ENCODE measurements around the gene CCDC175.
A peak's percentile ranks its signal among the peaks of the same experiment; 100 is the strongest.

The CCDC175 gene

DNA sequence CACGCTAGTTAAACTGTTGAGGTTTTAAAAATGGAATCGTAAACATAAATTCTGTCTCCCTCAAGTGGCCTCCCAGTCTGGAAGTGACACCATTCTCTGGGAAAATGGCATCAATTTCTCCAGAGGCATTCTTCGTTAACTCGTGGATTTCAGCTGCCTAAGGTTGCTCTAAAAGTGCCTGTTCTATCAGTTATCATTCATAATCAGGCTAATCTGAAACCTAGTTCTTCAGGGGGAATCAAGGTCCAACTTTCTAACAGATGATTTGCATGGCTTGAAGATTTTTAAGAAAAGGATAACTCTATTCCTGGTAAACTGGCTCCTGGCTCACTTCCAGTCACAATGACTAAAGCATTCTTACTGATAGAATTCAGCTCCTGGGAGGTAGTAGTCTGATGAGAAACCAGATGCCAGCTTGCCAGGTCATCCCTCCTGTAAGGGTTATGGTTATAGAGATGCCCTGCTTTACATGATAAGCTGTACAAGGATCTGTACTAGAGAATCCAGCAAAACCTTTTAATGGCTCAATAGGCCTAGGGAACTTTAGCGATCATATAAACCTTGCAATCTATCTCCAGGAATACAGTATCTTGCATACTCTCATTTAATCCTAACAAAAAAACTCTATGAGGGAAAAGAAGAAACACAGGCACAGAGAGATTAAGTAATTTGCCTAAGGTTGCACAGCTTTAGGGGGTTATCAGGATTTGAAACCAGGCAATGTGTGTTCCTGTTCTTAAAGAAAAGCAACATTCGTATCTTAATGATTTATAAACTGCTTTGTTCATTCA lies 93.9 kb downstream of the CCDC175 start:
- peak overlapping the region; percentile 76 for H3K27ac ChIP-seq (ENCODE audit: low read length)
- peak overlapping the region; percentile 94 to 95 for H3K4me3 ChIP-seq (ENCODE audit: low read length in 2 of 2)
- peaks cover 0 to 2% of the 10 kb centered on the region in 2 donors for H3K36me3 ChIP-seq (ENCODE audit: control insufficient read depth in 2 of 2, insufficient read depth in 2 of 2, low read length in 2 of 2)
- H3K4me1 ChIP-seq (ENCODE audit: control insufficient read depth, insufficient read depth, low read length): peaks cover 25% of the 10 kb centered on the region
- H3K9me3 ChIP-seq (ENCODE audit: control insufficient read depth in 2 of 2, low read length in 2 of 2): no peaks in the 10 kb centered on the region
- peak overlapping the region; percentile 82 to 88 for H3K9ac ChIP-seq (ENCODE audit: low read length in 2 of 2)
- H3K27me3 ChIP-seq (ENCODE audit: control insufficient read depth in 1 of 2, insufficient read depth in 2 of 2, low read length in 2 of 2): no peaks in the 10 kb centered on the region

DNA sequence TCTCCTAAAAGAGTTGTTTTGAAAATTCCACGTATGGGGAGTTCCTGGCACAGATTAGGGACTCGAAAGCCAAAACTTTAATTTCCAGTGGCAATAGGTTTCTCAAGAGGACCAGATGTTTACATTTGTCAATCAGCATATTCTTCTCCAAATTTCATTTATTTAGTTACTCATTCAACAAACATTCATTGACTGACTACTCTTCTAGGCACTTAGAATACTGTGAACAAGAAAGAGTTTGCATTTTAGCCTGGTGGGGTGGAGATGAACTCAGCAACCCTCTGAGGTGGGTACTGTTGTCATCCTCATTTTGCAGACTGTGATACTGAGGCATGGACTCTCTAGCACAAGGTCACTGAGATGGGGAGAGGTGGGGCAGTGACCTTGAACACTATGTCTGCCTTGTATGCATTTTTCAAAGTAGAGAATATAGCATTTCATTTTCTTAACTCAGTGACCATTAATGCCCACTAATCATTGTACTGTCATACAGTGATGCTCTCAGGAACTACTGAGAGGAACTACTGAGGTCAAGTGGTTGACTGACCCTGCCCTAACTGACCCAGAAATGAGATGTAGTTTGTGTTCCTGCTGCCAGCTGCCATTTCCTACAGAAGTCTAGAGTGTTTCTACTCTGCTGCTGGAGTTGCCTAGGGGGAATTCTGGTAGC lies 94.6 kb downstream of the CCDC175 start:
- no peaks in the 10 kb centered on the region for H3K27me3 ChIP-seq (ENCODE audit: control insufficient read depth in 1 of 2, insufficient read depth in 2 of 2, low read length in 2 of 2)
- H3K36me3 ChIP-seq (ENCODE audit: control insufficient read depth in 2 of 2, insufficient read depth in 2 of 2, low read length in 2 of 2): peaks cover 2 to 3% of the 10 kb centered on the region in 2 donors
- H3K27ac ChIP-seq (ENCODE audit: low read length): peak overlapping the region; percentile 76
- peak overlapping the region; percentile 94 to 95 for H3K4me3 ChIP-seq (ENCODE audit: low read length in 2 of 2)
- H3K9me3 ChIP-seq (ENCODE audit: control insufficient read depth in 2 of 2, low read length in 2 of 2): no peaks in the 10 kb centered on the region
- H3K9ac ChIP-seq (ENCODE audit: low read length in 2 of 2): peak overlapping the region; percentile 82 to 88
- peaks cover 25% of the 10 kb centered on the region for H3K4me1 ChIP-seq (ENCODE audit: control insufficient read depth, insufficient read depth, low read length)

DNA sequence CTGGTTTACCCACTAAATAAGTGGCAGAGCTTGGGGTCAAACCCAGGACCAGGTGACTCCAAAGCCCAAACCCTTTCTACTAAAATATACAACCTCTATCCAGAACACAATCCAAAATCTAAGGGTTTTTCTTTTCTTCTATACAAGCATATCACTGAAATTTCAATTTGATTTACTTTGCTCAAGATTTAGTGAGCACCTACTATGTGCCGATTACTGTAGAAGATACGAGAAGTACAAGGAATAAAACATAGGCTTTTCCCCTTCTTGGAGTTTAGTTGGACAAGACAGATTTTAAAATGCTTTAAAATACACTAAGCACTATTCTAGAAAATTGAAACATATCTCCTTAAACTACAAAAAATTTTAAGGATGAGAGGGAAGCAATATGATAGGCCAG lies 95.2 kb downstream of the CCDC175 start:
- Histone ChIP-seq H3K4me1 (ENCODE audit: control insufficient read depth, insufficient read depth, low read length) (peaks cover 25% of the 10 kb centered on the region), H3K4me3 (ENCODE audit: low read length in 2 of 2) (no peak overlapping the region)

DNA sequence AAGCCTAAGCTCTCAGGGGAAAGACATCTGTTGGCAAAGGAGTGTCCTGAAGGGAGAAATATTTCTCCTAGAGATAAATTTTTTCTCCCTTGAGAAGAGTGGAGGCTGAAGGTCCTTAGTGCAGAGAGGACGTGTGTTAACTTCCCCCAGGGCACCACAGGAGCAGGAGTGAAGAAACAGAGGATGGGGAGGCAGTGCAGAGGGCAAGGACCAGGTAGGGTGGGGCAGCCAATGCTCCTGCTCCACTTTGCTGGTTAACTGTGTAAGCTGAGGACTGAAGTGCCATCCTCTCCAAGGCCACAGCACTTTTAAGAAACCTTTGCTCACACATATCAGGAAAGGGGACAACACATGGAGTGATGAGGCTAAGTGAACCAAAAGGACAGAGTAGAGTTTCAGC lies 96.4 kb downstream of the CCDC175 start:
- no peaks in the 10 kb centered on the region for H3K27me3 ChIP-seq (ENCODE audit: control insufficient read depth in 1 of 2, insufficient read depth in 2 of 2, low read length in 2 of 2)
- peaks cover 25% of the 10 kb centered on the region for H3K4me1 ChIP-seq (ENCODE audit: control insufficient read depth, insufficient read depth, low read length)
- no peak overlapping the region for H3K9ac ChIP-seq (ENCODE audit: low read length in 2 of 2)
- peaks cover 2 to 3% of the 10 kb centered on the region in 2 donors for H3K36me3 ChIP-seq (ENCODE audit: control insufficient read depth in 2 of 2, insufficient read depth in 2 of 2, low read length in 2 of 2)
- H3K4me3 ChIP-seq (ENCODE audit: low read length in 2 of 2): no peak overlapping the region
- H3K27ac ChIP-seq (ENCODE audit: low read length): no peak overlapping the region
- H3K9me3 ChIP-seq (ENCODE audit: control insufficient read depth in 2 of 2, low read length in 2 of 2): no peaks in the 10 kb centered on the region

More for the DNA sequence above, 95.2 kb downstream of the CCDC175 start:
- Histone ChIP-seq H3K9me3 (ENCODE audit: control insufficient read depth in 2 of 2, low read length in 2 of 2) (no peaks in the 10 kb centered on the region), H3K27me3 (ENCODE audit: control insufficient read depth in 1 of 2, insufficient read depth in 2 of 2, low read length in 2 of 2) (no peaks in the 10 kb centered on the region), H3K9ac (ENCODE audit: low read length in 2 of 2) (no peak overlapping the region), H3K27ac (ENCODE audit: low read length) (no peak overlapping the region), H3K36me3 (ENCODE audit: control insufficient read depth in 2 of 2, insufficient read depth in 2 of 2, low read length in 2 of 2) (peaks cover 2 to 3% of the 10 kb centered on the region in 2 donors)

DNA sequence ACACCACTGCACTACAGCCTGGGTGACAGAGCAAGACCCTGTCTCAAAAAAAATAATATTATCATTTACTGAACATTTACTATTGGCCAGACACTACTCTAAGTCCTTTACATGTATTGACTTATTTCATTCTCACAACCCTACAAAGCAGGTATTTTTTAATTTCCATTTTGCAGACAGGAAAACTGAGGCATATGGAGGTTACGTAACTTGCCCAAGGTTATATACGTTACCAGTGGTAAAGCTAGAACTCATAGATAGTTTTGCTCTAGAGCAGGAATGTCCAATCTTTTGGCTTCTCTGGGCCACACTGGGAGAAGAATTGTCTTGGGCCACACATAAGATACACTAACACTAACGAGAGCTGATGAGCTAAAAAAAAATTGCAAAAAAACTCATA lies 98.1 kb downstream of the CCDC175 start:
- Histone ChIP-seq H3K9me3 (ENCODE audit: control insufficient read depth in 2 of 2, low read length in 2 of 2) (no peaks in the 10 kb centered on the region), H3K36me3 (ENCODE audit: control insufficient read depth in 2 of 2, insufficient read depth in 2 of 2, low read length in 2 of 2) (peaks cover 2 to 3% of the 10 kb centered on the region in 2 donors), H3K4me3 (ENCODE audit: low read length in 2 of 2) (no peak overlapping the region), H3K4me1 (ENCODE audit: control insufficient read depth, insufficient read depth, low read length) (peaks cover 21% of the 10 kb centered on the region), H3K9ac (ENCODE audit: low read length in 2 of 2) (no peak overlapping the region), H3K27me3 (ENCODE audit: control insufficient read depth in 1 of 2, insufficient read depth in 2 of 2, low read length in 2 of 2) (no peaks in the 10 kb centered on the region), H3K27ac (ENCODE audit: low read length) (no peak overlapping the region)

DNA sequence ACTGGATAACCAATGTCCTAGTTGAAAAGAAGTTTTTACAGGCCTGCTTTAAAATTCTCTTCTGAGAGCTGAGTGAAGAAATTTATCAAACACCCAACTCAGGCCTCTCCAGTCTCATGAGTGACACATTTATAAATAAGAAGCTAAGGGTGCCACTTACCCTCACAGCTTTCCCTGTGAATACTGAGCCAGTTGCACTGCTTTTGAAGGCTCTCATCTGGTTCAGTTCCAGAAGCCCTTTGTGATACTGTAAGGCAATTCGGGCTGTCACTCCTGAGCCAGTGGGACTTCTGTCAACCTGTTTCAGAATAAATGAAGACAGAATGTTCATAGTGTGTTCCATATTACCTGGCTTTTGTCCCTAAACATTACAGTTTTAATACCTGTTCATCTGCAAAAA lies 100.9 kb downstream of the CCDC175 start:
- H3K27me3 ChIP-seq (ENCODE audit: control insufficient read depth in 1 of 2, insufficient read depth in 2 of 2, low read length in 2 of 2): no peaks in the 10 kb centered on the region
- peaks cover 7% of the 10 kb centered on the region for H3K4me1 ChIP-seq (ENCODE audit: control insufficient read depth, insufficient read depth, low read length)
- no peak overlapping the region for H3K4me3 ChIP-seq (ENCODE audit: low read length in 2 of 2)
- peaks cover 1 to 3% of the 10 kb centered on the region in 2 donors for H3K36me3 ChIP-seq (ENCODE audit: control insufficient read depth in 2 of 2, insufficient read depth in 2 of 2, low read length in 2 of 2)
- H3K27ac ChIP-seq (ENCODE audit: low read length): no peak overlapping the region
- H3K9me3 ChIP-seq (ENCODE audit: control insufficient read depth in 2 of 2, low read length in 2 of 2): no peaks in the 10 kb centered on the region
- no peak overlapping the region for H3K9ac ChIP-seq (ENCODE audit: low read length in 2 of 2)

DNA sequence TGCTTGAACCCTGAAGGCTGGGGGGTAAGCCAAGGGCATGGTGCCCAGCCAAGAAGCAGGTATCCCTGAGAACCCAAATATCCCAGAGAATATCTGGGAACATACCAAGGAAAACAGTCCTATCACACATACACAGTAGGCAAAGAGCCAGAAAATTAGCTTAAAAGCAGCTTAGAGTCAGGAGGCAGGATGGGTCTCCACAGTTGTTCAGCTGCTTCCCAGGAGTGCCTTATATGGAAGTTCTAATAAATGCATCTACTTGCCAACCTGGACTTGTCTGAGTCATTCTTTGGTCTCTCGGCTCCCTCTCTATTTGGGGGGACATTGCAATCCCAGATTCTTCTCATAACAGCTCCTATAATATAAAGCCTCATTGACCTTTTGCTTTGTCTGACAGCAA lies 102.4 kb downstream of the CCDC175 start:
- Histone ChIP-seq H3K9ac (ENCODE audit: low read length in 2 of 2) (no peak overlapping the region), H3K27me3 (ENCODE audit: control insufficient read depth in 1 of 2, insufficient read depth in 2 of 2, low read length in 2 of 2) (no peaks in the 10 kb centered on the region), H3K27ac (ENCODE audit: low read length) (peak overlapping the region; percentile 0), H3K36me3 (ENCODE audit: control insufficient read depth in 2 of 2, insufficient read depth in 2 of 2, low read length in 2 of 2) (peaks cover 3% of the 10 kb centered on the region in 2 donors), H3K9me3 (ENCODE audit: control insufficient read depth in 2 of 2, low read length in 2 of 2) (no peaks in the 10 kb centered on the region), H3K4me3 (ENCODE audit: low read length in 2 of 2) (no peak overlapping the region), H3K4me1 (ENCODE audit: control insufficient read depth, insufficient read depth, low read length) (no peaks in the 10 kb centered on the region)

DNA sequence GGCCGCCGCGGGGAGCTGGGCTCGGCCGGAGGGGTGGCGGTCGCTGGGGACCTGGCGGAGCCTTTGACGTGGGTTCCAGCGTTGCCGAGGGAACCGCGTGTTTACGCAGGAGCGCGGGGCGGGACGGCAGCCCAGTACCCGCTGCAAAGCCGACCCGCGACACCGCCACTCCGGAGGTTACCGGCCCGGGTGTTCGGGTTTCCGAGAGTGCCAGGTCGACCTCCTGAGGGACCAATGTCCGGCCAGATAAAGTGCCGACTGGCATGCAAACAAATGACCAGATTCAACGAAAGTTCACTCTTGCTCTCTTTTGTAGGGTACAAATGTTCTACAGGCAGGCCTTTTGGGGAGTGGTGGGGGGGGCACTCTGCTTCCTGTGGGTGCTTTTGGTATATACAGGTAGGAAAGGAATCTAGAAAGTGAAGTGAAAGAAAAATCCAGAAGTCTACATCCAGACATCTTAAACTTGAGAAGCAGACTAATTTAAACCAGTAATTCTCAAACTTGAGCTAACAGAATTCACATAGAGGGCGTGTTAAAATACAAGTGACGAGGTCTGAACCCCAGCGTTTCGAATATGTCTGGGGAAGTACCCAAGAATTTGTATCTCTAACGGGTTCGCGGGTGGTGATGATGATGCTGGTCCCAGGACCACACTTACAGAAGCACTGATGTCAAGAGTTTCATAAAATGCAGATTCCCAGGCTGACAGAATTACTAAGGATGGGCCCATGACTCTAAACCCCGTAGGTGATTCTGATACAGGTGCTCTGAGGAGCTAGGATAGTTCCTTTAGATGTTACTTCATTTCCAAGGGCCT lies 111.1 kb downstream of the CCDC175 start, which contains the start of gene GPR135:
TSS of gene GPR135 (minus strand) at position 65 of the 820 bp plus-strand sequence. CDS start 154 bp downstream, outside the sequence.
- Histone ChIP-seq H3K4me3 (ENCODE audit: low read length in 2 of 2) (peak within 1 kb of the TSS; percentile 63 to 81), H3K36me3 (ENCODE audit: control insufficient read depth in 2 of 2, insufficient read depth in 2 of 2, low read length in 2 of 2) (peaks cover 0 to 2% of the 10 kb centered on the region in 2 donors), H3K9ac (ENCODE audit: low read length in 2 of 2) (peak within 1 kb of the TSS; percentile 64), H3K9me3 (ENCODE audit: control insufficient read depth in 2 of 2, low read length in 2 of 2) (no peaks in the 10 kb centered on the region), H3K27me3 (ENCODE audit: control insufficient read depth in 1 of 2, insufficient read depth in 2 of 2, low read length in 2 of 2) (no peaks in the 10 kb centered on the region), H3K27ac (ENCODE audit: low read length) (peak within 1 kb of the TSS; percentile 75), H3K4me1 (ENCODE audit: control insufficient read depth, insufficient read depth, low read length) (peaks cover 17% of the 10 kb centered on the region)

DNA sequence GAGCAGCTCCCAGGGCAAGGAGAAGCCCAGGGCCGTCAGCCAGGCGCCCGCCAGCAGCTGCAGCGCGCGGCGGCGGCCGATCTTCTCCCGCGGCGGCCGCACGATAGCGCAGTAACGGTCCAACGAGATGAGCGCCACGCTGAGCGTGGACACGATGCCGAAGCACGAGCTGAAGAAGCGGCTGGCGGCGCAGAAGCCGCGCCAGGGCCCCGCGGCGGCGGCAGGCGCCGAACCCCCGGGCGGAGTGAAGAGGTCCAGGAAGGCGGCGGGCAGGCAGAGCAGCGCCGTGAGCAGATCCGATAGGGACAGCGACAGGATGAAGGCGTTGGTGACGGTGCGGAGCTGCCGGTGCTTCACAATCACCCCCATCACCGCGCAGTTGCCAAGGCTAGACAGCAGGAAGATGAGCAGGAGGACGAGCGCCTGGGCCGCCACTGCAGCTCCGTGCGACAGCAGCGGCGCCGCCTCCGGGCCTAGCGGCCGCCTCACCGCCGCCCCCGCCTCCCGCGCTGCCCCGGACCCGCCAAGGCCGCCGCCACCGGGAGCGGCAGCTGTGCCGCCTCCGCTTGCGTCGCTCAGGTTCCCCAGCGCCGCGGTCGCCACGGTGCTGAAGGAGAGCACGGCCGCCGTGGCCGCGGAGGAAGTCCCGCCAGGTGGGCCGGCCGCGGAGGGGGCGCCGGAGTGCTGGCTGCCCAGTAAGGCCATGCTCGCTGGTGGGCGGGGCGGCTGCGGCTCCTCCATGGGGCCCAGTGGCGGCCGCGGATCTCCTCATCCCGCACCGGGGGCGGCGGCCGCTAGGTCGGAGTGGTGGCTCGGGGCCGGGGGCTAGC lies 111.9 kb downstream of the CCDC175 start:
- H3K9ac ChIP-seq (ENCODE audit: low read length in 2 of 2): peak overlapping the region; percentile 64
- H3K4me1 ChIP-seq (ENCODE audit: control insufficient read depth, insufficient read depth, low read length): peaks cover 17% of the 10 kb centered on the region
- H3K36me3 ChIP-seq (ENCODE audit: control insufficient read depth in 2 of 2, insufficient read depth in 2 of 2, low read length in 2 of 2): no peaks in the 10 kb centered on the region
- H3K4me3 ChIP-seq (ENCODE audit: low read length in 2 of 2): peak overlapping the region; percentile 63 to 81
- no peaks in the 10 kb centered on the region for H3K9me3 ChIP-seq (ENCODE audit: control insufficient read depth in 2 of 2, low read length in 2 of 2)
- no peaks in the 10 kb centered on the region for H3K27me3 ChIP-seq (ENCODE audit: control insufficient read depth in 1 of 2, insufficient read depth in 2 of 2, low read length in 2 of 2)
- H3K27ac ChIP-seq (ENCODE audit: low read length): peak overlapping the region; percentile 75
